NCI-H2081 treated with DMSO at 0.1 percent for 48 hours (cell line): ENCODE measurements around the gene SPTY2D1.
"Not testable (repeated sequence)": the region's sequence is repeated elsewhere in the genome, so short reads cannot be mapped to it uniquely, and the experiment has no call there.

Experiments
- DNase-seq: peaks from one replicate; lab custom pipeline; 2025; lab: John Stamatoyannopoulos, UW

Gene SPTY2D1, protein sequence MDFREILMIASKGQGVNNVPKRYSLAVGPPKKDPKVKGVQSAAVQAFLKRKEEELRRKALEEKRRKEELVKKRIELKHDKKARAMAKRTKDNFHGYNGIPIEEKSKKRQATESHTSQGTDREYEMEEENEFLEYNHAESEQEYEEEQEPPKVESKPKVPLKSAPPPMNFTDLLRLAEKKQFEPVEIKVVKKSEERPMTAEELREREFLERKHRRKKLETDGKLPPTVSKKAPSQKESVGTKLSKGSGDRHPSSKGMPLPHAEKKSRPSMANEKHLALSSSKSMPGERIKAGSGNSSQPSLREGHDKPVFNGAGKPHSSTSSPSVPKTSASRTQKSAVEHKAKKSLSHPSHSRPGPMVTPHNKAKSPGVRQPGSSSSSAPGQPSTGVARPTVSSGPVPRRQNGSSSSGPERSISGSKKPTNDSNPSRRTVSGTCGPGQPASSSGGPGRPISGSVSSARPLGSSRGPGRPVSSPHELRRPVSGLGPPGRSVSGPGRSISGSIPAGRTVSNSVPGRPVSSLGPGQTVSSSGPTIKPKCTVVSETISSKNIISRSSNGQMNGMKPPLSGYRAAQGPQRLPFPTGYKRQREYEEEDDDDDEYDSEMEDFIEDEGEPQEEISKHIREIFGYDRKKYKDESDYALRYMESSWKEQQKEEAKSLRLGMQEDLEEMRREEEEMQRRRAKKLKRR

GRCh38 chr11:18634140-18635032 is at the start of gene SPTY2D1:
Gene SPTY2D1 (minus strand): TSS chr11:18634342. CDS start chr11:18634257, 85 bp downstream.
- peak; percentile 93 for DNase-seq

DNA sequence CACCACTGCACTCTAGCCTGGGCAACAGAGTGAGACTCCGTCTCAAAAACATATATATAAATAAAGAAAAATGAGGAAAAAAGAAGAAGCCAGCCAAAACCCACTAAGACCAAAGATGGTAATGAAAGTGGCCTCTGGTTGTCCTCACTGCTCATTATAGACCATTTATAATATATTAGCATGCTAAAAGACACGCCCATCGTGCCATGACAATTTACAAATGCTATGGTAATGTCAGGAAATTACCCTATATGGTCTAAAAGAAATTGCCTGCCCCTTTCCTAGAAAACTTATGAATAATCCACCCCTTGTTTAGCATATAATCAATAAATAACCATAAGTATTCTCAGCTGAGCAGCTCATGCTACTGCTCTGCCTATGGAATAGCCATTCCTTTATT is 48.3 kb upstream of the SPTY2D1 start:
- no peak for DNase-seq

DNA sequence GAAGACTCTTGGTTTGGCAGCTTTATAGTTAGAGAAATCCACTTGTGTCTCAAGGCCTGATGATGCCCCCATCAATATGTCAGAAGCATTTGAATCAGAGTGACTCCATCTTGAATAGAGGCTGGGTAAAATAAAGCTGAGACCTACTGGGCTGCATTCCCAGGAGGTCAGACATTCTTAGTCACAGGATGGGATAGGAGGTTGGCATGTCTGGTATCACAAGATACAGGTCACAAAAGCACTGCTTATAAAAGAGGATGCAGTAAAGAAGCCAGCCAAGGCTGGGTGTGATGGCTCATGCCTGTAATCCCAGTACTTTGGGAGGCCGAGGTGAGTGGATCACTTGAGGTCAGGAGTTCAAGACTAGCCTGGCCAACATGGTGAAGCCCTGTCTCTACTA is 47.8 kb upstream of the SPTY2D1 start:
- not testable (repeated sequence) for DNase-seq

GRCh38 chr11:18677560-18677959 is 43.4 kb upstream of the SPTY2D1 start:
- DNase-seq: no peak

DNA sequence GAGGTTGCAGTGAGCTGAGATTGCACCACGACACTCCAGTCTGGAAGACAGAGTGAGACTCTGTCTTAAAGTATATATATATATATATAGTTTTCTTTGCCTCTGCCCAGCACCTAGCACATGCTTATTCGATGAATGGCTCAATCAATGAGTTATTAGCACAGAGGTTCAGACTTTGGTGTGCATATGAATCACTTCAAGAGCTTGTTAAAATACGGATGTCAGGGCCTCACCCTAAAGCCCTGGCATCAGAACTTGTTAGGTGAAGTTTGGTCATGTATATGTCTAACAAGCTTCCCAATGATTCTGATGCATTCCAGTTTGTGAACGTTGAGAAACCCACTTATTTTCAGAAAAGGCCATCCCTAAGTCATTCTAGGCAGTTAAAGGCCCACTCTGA is 42.7 kb upstream of the SPTY2D1 start:
- no peak for DNase-seq

- DNase-seq: not testable (repeated sequence)
Measured at GRCh38 chr11:18672209-18672608, 38.1 kb upstream of the SPTY2D1 start.

GRCh38 chr11:18671246-18671645 is 37.1 kb upstream of the SPTY2D1 start:
- DNase-seq: no peak

DNA sequence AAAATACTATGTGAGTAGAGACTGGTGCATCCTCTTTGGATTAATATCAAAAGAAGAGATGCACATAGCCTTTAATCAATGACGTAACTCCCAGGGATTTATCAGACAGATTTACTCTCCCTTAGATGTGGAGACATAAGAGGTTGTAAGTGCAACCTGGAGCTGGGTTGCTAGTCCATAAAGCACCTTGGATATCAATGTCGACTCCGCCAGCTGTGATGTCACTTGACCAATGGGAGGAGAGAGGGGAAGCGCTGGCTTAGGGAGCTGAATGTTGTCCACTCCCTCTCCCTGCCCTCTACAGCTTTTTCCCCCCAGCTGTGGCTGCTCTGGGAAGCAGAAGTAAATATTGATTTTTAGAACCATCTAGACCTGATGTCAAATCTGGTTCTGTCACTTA is 35.6 kb upstream of the SPTY2D1 start:
- DNase-seq: no peak

DNA sequence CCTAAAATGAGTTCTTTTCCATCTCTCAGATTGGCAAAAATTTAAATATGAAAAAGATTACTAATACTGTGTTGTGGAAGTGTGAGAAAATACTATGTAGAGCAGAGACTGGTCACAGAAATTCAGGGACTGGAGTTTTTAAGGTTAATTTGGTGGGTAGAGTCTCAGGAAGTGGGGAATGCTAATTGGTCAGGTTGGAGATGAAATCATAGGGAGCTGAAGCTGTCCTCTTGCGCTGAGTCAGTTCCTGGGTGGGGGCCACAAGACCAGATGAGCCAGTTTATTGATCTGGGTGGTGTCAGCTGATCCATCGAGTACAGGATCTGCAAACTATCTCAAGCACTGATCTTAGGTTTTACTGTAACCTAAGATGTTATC is 35.1 kb upstream of the SPTY2D1 start:
- DNase-seq: no peak

DNA sequence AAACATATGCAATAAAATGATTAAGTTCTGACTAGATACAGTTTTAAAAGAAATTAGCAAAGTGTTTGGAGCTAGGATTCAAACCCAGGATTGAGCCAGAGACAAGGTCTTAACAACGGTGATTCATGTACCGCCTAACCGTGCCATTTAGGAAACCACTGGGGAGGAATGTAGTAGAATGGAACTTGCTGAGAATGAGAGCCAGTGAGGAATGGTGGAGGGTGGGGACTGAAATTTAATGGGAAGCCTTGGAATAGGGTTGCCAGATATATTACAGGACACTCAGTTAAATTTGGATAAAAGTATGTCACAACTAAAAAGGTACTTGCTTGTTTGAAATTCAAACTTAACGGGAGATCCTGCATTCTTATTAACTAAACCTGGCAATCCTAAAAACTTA is 34.0 kb upstream of the SPTY2D1 start:
- DNase-seq: no peak

DNA sequence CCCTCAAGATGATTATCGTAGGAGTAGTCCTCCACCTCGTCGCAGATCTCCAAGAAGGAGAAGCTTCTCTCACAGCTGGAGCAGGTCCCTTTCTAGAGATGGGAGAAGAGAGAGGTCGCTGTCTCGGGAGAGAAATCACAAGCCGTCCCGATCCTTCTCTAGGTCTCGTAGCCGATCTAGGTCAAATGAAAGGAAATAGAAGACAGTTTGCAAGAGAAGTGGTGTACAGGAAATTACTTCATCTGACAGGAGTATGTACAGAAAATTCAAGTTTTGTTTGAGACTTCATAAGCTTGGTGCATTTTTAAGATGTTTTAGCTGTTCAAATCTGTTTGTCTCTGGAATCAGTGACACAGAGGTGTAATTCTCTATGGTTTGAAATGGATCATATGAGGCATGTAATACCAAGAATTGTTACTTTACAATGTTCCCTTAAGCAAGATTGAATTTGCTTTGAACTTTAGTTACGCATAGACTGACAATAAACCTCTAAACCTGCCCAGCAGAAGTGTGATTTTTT is 31.3 kb upstream of the SPTY2D1 start:
- DNase-seq: not testable (repeated sequence)

- DNase-seq: no peak
Measured at GRCh38 chr11:18657673-18658072, 23.5 kb upstream of the SPTY2D1 start.

DNA sequence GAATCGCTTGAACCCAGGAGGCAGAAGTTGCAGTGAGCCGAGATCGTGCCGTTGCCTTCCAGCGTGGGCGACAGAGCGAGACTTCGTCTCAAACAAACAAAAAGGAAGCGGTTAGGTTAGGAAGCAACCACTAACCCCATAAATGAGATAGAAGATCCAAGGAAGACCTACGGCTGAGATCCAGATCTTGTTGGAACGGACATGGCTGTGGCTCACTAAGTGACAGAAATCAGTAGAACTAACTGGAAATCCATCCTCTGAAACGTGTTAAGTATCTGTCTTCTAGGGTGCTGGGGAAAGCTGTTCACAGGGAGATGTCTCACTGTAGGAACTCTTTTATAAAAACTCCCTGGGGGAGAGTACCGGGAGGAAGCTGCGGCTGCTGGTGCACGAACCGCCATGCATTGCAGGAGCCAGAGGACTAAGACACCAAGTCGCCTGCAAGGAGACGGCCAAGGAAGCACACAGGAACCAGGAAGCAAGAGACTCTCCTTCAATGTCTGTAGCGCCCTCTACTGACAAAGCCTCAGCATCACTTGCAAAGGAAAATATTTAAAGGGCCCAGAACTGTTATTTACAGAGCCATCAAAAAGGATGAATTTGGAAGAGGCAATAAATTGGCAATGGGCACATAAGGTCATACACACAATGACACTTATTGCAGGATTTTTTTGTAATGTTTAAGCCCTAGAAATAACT is 16.9 kb upstream of the SPTY2D1 start:
- no peak for DNase-seq

- no peak for DNase-seq
Measured at GRCh38 chr11:18650353-18650752, 16.2 kb upstream of the SPTY2D1 start.

DNA sequence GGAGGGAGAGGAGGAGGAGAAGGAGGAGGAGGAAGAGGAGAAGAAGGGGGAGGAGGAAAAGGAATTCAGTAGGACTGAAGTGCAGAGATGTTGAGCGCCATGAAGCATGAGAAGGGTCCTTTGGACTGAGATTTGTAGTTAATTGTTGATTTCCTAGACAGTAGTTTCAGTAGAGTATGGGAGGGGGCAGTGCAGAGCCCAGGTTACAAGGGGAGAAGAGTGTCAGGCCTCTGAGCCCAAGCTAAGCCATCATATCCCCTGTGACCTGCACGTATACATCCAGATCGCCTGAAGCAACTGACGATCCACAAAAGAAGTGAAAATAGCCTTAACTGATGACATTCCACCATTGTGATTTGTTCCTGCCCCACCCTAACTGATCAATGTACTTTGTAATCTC is 8.9 kb upstream of the SPTY2D1 start:
- not testable (repeated sequence) for DNase-seq

- no peak for DNase-seq
Measured at GRCh38 chr11:18641677-18642076, 7.5 kb upstream of the SPTY2D1 start.

GRCh38 chr11:18633256-18634139 is 644 bp downstream of the SPTY2D1 start:
- DNase-seq: no peak

DNA sequence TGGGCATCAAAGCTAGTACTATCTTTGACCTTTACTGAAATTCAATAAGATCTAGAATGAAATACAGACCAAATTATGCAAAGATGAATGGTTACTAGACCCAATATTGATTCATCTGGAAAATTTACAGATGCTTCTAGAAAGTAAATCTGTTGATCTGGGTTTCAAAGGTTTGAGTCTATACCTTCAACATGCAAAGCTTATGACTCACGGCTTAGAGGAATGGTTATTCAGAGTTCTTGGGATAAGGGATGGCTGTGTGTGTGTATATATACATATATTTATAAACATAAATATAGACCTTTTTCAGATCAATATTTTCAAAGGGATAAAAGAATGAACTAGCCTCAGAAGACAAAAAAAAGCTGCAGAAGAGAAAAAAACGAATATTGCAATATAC is 1.3 kb downstream of the SPTY2D1 start:
- DNase-seq: no peak

DNA sequence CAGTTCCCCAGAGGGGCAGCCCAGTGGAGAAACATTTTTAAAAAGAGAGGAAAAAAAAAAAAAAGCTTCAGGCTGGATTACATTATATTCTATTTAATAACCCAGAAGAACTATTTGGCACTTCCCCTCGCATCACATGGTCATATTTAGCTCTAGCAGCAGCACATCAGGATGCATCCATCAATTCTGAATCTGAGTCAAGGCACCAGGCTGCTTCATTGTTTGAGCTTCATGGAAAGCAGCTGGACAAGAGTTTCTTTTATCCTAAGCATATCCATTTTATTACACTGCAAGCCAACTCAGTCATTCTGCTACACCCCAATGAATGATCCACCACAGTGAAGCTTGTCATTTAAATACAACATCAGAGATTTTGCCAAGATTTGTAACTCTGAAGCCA is 10.0 kb downstream of the SPTY2D1 start:
- DNase-seq: no peak

DNA sequence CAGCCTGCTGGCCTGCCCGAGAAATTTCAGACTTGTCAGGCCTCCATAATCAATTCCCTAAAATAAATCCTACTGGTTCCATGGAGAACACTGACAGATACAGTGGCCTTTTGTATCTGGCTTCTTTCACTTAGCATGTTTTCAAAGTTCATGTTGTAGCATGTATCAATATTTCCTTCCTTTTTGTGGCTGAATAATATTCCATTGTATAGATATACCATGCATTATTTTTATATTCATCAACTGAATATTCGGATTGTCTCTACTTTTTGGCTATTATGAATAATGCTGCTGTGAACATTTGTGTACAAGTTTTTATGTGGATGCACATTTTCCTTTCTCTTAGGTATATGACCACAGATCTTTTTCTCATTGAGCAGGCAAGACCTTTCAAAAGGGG is 10.4 kb downstream of the SPTY2D1 start:
- no peak for DNase-seq
